Neuronal stem cell (in vitro differentiated cells): ENCODE data around the gene ACY1.

Source experiments
- DNase-seq: peaks from one replicate; pipeline ENCODE4 v3.0.0-alpha.2; 2013; ENCODE audit warnings: low spot score
- H2AFZ ChIP-seq: one replicate; pipeline ENCODE4 v1.6.1; 2013; ENCODE audit warnings: mild to moderate bottlenecking, low read length, inconsistent platforms
- H2AK5ac ChIP-seq: 2 replicates; pipeline ENCODE4 v1.6.1; 2013; ENCODE audit warnings: low read depth, mild to moderate bottlenecking, inconsistent platforms, low read length, moderate library complexity, mixed read lengths
- H2BK120ac ChIP-seq: 2 replicates; pipeline ENCODE4 v1.6.1; 2013; ENCODE audit warnings: low read depth, mild to moderate bottlenecking, inconsistent platforms, low read length, moderate library complexity, mixed read lengths
- H2BK12ac ChIP-seq: one replicate; pipeline ENCODE4 v1.6.1; 2013; ENCODE audit warnings: low read length, inconsistent platforms
- H2BK15ac ChIP-seq: 2 replicates; pipeline ENCODE4 v1.6.1; 2013; ENCODE audit warnings: mild to moderate bottlenecking, low read length, inconsistent platforms, mixed read lengths
- H2BK5ac ChIP-seq: one replicate; pipeline ENCODE4 v1.6.1; 2013; ENCODE audit warnings: inconsistent platforms, mild to moderate bottlenecking, low read length, moderate library complexity
- H3K14ac ChIP-seq: one replicate; pipeline ENCODE4 v1.6.1; 2013; ENCODE audit warnings: low read length, inconsistent platforms
- H3K18ac ChIP-seq: 2 replicates; pipeline ENCODE4 v1.6.1; 2013; ENCODE audit warnings: low read length, inconsistent platforms
- H3K23ac ChIP-seq: 2 replicates; pipeline ENCODE4 v1.6.1; 2013; ENCODE audit warnings: low read depth, mild to moderate bottlenecking, mixed read lengths, low read length, inconsistent platforms; ENCODE audit not compliant: poor library complexity
- H3K27ac ChIP-seq: replicated peaks from 3 replicates; pipeline ENCODE4 v1.5.1; 2013; ENCODE audit warnings: low read length, inconsistent platforms
- H3K27me3 ChIP-seq, 3 experiments: 2 replicates each; pipeline ENCODE4 v1.6.1; 2013; ENCODE audit warnings: low read length in 3 of 3, mild to moderate bottlenecking in 2 of 3, inconsistent platforms in 1 of 3, low read depth in 1 of 3, mixed read lengths in 1 of 3, moderate library complexity in 1 of 3; ENCODE audit not compliant: control insufficient read depth in 3 of 3, insufficient read depth in 3 of 3
- H3K36me3 ChIP-seq, 2 donors: replicated peaks in 1 of 2; 2 replicates each; pipeline ENCODE4 v1.6.1; 2013; ENCODE audit warnings: low read length in 2 of 2; ENCODE audit not compliant: control insufficient read depth in 2 of 2, insufficient read depth in 2 of 2
- H3K4ac ChIP-seq: 2 replicates; pipeline ENCODE4 v1.6.1; 2013; ENCODE audit warnings: inconsistent platforms, mild to moderate bottlenecking, low read length, moderate library complexity
- H3K4me1 ChIP-seq, 2 donors: 1 replicate in 1 of 2; 2 replicates in 1 of 2; pipeline ENCODE4 v1.6.1; 2013; ENCODE audit warnings: low read length in 2 of 2, low read depth in 1 of 2; ENCODE audit not compliant: control insufficient read depth in 2 of 2, insufficient read depth in 1 of 2
- H3K4me2 ChIP-seq: one replicate; pipeline ENCODE4 v1.6.1; 2013; ENCODE audit warnings: mild to moderate bottlenecking, low read length, inconsistent platforms; ENCODE audit not compliant: insufficient read depth, poor library complexity, severe bottlenecking
- H3K4me3 ChIP-seq, 2 donors: 2 replicates each; pipeline ENCODE4 v1.5.1; 2013; ENCODE audit warnings: low read length in 2 of 2, mild to moderate bottlenecking in 2 of 2, inconsistent platforms in 1 of 2, moderate library complexity in 1 of 2
- H3K79me1 ChIP-seq: one replicate; pipeline ENCODE4 v1.6.1; 2013; ENCODE audit warnings: low read depth, mild to moderate bottlenecking, inconsistent platforms, low read length, moderate library complexity
- H3K9ac ChIP-seq: one replicate; pipeline ENCODE4 v1.6.1; 2013; ENCODE audit warnings: mild to moderate bottlenecking, low read depth, low read length, inconsistent platforms; ENCODE audit not compliant: poor library complexity
- H3K9me3 ChIP-seq, 2 donors: replicated peaks in 1 of 2; 2 replicates each; pipeline versions ENCODE3 to v1.6.1; 2013; ENCODE audit warnings: low read length in 2 of 2, mild to moderate bottlenecking in 2 of 2, inconsistent platforms in 1 of 2, low read depth in 1 of 2, mixed read lengths in 1 of 2, moderate library complexity in 1 of 2; ENCODE audit not compliant: control insufficient read depth in 2 of 2, insufficient read depth in 1 of 2
- H4K8ac ChIP-seq: one replicate; pipeline ENCODE4 v1.6.1; 2013; ENCODE audit warnings: low read depth, mild to moderate bottlenecking, inconsistent platforms, low read length, moderate library complexity
- H4K91ac ChIP-seq: one replicate; pipeline ENCODE4 v1.6.1; 2013; ENCODE audit warnings: low read length, low read depth, mild to moderate bottlenecking, inconsistent platforms; ENCODE audit not compliant: poor library complexity
- WGBS, 2 donors: extraction: QIAGEN DNeasy Blood & Tissue Kit; methylation state at CpG; one replicate each; pipeline ENCODE4 v1.1.7; 2013; ENCODE audit warnings: missing lambda C conversion rate in 2 of 2, mixed read lengths in 1 of 2; ENCODE audit not compliant: insufficient read length in 2 of 2, insufficient replicate concordance in 1 of 2; ENCODE audit errors: extremely low coverage in 2 of 2; 5-methylcytosine and 5-hydroxymethylcytosine counted together

Gene ACY1

GRCh38 chr3:51969841-51970240 lies 13.5 kb upstream of the ACY1 start:
- no peak overlapping the region for H2AFZ ChIP-seq
- H2BK12ac ChIP-seq, result peak overlapping the region; percentile 14
- peak overlapping the region; percentile 69 for H2BK5ac ChIP-seq
- H3K79me1 ChIP-seq, result peaks cover 5% of the 10 kb centered on the region
- no peak for DNase-seq
- H3K14ac ChIP-seq, result no peak overlapping the region
- H3K4me1 ChIP-seq, result peaks cover 46 to 48% of the 10 kb centered on the region in 2 donors
- no peaks in the 10 kb centered on the region for H3K27me3 ChIP-seq
- H3K9ac ChIP-seq, result no peak overlapping the region
- no peak overlapping the region for H4K91ac ChIP-seq
- H3K36me3 ChIP-seq, result no peaks in the 10 kb centered on the region
- no peak overlapping the region for H4K8ac ChIP-seq
- no peak overlapping the region for H3K23ac ChIP-seq
- no peak overlapping the region for H3K4ac ChIP-seq
- no peak overlapping the region for H3K4me2 ChIP-seq
- peak overlapping the region; percentile 49 for H2AK5ac ChIP-seq
- H2BK15ac ChIP-seq, result peak overlapping the region; percentile 13
- H3K18ac ChIP-seq, result peak overlapping the region; percentile 53
- no peak overlapping the region for H2BK120ac ChIP-seq
- H3K27ac ChIP-seq, result no peak overlapping the region
- H3K4me3 ChIP-seq, result no peak overlapping the region
- WGBS, 2 donors, result no CpG with 5 or more reads among the region's 4 CpGs
- no peaks in the 10 kb centered on the region for H3K9me3 ChIP-seq

DNA sequence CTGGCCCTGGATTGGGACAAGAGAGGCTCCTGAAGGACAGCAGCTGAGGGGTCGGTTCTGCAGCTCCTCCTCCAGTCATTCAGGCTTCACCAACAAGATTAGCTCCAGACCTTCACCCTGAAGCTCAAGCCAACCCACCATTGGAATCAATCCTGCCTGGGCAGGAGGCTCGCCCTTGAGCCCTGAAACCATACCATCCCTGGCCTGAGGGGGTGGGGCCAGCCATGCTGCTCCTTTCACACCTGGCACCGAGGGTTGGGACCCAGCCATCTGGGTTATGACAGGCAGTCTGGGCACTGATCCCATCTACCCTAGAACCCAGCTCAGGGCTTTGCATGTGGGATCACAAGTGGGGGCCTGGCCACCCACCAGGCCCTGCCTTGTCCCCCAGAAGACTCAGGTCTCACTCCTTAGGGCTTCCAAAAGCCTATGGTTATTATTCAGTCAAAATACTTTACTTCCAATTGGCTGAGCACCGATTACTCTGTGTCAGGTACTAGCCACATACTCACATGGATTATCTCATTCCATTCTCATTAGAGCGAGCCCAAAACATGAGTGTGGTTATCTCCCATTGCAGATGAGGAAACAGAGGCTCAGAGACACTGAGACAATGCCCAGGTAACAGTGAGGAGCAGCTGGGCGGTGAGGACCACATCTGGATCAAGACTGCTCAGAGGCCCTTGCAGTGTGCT lies 12.6 kb upstream of the ACY1 start:
- Histone ChIP-seq H2BK5ac (no peak overlapping the region), H3K79me1 (peaks cover 5% of the 10 kb centered on the region), H3K14ac (no peak overlapping the region), H3K27ac (no peak overlapping the region), H3K4me3 (no peak overlapping the region), H4K91ac (no peak overlapping the region), H3K23ac (no peak overlapping the region), H3K9me3 (no peaks in the 10 kb centered on the region), H3K4ac (no peak overlapping the region), H2AFZ (no peak overlapping the region), H3K18ac (no peak overlapping the region), H3K4me1 (peaks cover 43 to 44% of the 10 kb centered on the region in 2 donors), H2AK5ac (peak overlapping the region; percentile 4), H3K4me2 (no peak overlapping the region), H2BK15ac (no peak overlapping the region), H2BK12ac (no peak overlapping the region), H4K8ac (no peak overlapping the region), H3K27me3 (peaks cover 0 to 2% (median 0%) of the 10 kb centered on the region in 3 experiments), H3K36me3 (no peaks in the 10 kb centered on the region), H3K9ac (no peak overlapping the region), H2BK120ac (no peak overlapping the region)
- DNase-seq, result no peak
- no CpG with 5 or more reads among the region's 6 CpGs for WGBS, 2 donors

GRCh38 chr3:51971350-51971749 lies 12.0 kb upstream of the ACY1 start:
- no peak overlapping the region for H2BK12ac ChIP-seq
- WGBS, 2 donors, result no CpG with 5 or more reads among the region's 11 CpGs
- H3K14ac ChIP-seq, result no peak overlapping the region
- no peak overlapping the region for H2BK120ac ChIP-seq
- H3K4ac ChIP-seq, result no peak overlapping the region
- no peak overlapping the region for H3K27ac ChIP-seq
- H3K9ac ChIP-seq, result peak overlapping the region; percentile 25
- H3K4me1 ChIP-seq, result peaks cover 40 to 41% of the 10 kb centered on the region in 2 donors
- peak overlapping the region; percentile 58 for H4K91ac ChIP-seq
- H3K18ac ChIP-seq, result peak overlapping the region; percentile 52
- H3K36me3 ChIP-seq, result no peaks in the 10 kb centered on the region
- H2AK5ac ChIP-seq, result peak overlapping the region; percentile 4
- H3K27me3 ChIP-seq, result peaks cover 0 to 2% (median 0%) of the 10 kb centered on the region in 3 experiments
- peak overlapping the region; percentile 87 for H2BK15ac ChIP-seq
- H3K4me2 ChIP-seq, result no peak overlapping the region
- no peaks in the 10 kb centered on the region for H3K9me3 ChIP-seq
- H3K4me3 ChIP-seq, result no peak overlapping the region
- H2AFZ ChIP-seq, result no peak overlapping the region
- no peak overlapping the region for H2BK5ac ChIP-seq
- no peak overlapping the region for H3K23ac ChIP-seq
- H3K79me1 ChIP-seq, result peaks cover 2% of the 10 kb centered on the region
- no peak overlapping the region for H4K8ac ChIP-seq
- DNase-seq, result no peak

DNA sequence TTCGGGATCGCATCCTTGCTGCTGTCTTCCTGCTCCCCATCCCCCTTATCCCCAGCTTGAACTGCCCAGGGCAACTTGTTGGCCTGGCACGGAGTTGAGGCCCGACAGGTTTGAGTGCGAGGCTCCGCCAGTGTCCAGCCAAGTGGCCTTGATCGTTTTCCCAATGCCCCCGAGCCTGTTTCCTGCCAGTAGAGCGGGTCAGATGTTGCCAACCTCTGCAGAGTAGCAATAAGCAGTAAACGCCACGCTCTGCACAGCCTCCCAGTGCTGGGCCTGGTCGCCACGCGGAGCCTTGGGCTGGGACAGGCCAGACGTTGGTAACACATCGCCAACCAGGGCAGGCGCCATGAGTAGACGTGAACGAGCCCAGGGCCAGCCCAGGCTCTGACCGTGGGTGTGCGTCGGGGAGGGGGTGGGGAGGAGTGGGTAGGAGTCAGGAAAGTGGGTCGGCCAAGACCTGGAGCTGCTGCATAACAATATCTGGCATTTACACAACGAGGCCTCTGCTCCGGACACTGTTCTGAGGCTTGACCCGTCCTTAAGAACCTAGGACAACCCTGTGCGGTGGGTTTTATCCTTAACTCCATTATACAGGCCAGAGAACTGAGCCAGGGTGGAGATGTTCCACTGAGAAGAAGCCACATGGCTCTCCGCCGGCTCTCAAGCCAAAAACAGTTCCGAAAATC lies 8.9 kb upstream of the ACY1 start:
- Histone ChIP-seq H3K27ac (no peak overlapping the region), H2BK5ac (peak overlapping the region; percentile 8), H3K4ac (peak overlapping the region; percentile 1), H2AFZ (peak overlapping the region; percentile 98), H3K4me3 (peak overlapping the region; percentile 69 to 76), H4K8ac (peak overlapping the region; percentile 8), H3K4me1 (peaks cover 18 to 23% of the 10 kb centered on the region in 2 donors), H3K23ac (peak overlapping the region; percentile 13), H3K36me3 (no peaks in the 10 kb centered on the region), H3K9ac (peak overlapping the region; percentile 71), H3K9me3 (no peaks in the 10 kb centered on the region), H3K4me2 (peak overlapping the region; percentile 93), H2BK120ac (no peak overlapping the region), H2AK5ac (peak overlapping the region; percentile 42), H2BK15ac (peak overlapping the region; percentile 84), H3K27me3 (peaks cover 0 to 2% (median 0%) of the 10 kb centered on the region in 3 experiments), H3K18ac (peak overlapping the region; percentile 94), H4K91ac (peak overlapping the region; percentile 77), H2BK12ac (peak overlapping the region; percentile 96), H3K79me1 (no peaks in the 10 kb centered on the region), H3K14ac (no peak overlapping the region)
- DNase-seq, result no peak
- WGBS, 2 donors, result no CpG with 5 or more reads among the region's 30 CpGs
